ENCODE data around the gene SNAP25.

Gene SNAP25

DNA sequence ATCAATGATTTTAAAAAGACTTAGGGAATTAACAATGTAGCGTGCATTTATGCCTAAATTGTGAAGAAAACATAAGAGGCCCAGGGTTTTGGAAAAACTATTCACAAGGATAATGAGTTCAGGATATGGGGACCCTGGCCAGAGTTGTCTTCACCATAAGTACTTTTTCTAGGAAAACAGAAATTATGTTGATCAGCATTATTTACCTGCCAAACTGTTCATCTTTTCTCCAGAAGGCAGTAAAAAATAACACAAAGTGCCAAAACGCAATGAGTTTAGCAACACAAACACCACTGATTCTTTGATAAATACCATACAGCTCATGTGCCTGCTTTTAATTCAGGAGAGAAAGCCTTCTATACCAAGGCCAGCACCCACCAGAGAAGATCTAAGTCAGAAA, 43.1 kb downstream of the SNAP25 start:
- DNase-seq (ENCODE audit: low read depth in 1 of 2, low spot score in 1 of 2) = no peak

DNA sequence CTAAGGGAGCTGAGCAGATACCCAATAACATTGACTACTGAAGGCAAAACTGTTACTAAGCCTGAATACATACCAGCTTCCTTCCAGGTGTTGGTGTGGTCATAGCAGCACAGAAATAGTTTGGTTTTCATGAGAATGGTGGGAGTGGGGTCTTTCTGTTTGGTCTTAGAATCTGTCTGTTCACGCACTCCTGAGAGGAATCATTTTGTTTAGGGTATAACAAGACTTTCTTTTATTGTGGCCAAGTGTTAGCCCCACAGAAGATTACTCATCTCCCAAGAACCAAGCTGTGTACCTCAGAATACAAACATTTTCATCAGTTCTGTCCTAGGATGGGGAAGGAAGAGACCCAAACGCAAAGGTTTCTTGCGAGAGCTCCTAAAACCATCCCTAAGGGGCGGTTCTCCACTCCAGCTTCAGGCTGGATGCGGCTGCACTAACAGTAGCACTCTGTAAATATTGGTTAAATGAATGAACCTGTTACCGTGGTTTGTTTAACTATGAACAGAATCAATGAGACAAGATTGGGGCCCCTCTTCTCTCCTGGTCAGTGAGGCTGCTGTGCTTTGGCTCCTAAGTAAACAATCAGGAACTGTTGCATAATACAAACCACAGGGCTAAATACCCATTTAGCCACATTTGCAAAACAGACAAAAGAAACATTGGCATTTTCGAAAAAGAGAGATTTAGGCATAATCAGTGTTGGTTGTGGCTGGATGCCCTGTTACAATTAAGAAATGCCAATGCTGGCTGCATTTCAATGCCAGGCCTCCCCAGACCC, 44.9 kb downstream of the SNAP25 start:
- DNase-seq (ENCODE audit: low read depth in 1 of 2, low spot score in 1 of 2) = no peak

DNA sequence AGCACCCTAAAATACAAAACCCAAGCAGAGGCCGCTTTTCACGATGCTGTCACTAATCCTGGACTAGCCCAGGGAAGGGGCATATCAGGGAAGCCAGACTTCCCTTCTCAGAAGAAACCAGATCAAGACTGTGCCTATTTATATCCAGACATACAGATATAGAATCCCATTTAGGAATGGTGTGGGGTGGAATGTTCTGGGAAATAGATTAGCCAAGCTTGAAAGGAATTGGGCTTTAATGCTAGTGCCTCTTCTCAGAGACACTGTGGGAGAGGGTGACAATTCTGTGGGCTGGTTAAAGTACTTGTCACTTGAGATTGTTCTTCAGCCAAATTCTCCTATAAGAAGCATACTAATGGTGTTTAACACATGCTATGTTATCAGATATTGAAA, 45.5 kb downstream of the SNAP25 start:
- DNase-seq (ENCODE audit: low read depth in 1 of 2, low spot score in 1 of 2) = no peak

DNA sequence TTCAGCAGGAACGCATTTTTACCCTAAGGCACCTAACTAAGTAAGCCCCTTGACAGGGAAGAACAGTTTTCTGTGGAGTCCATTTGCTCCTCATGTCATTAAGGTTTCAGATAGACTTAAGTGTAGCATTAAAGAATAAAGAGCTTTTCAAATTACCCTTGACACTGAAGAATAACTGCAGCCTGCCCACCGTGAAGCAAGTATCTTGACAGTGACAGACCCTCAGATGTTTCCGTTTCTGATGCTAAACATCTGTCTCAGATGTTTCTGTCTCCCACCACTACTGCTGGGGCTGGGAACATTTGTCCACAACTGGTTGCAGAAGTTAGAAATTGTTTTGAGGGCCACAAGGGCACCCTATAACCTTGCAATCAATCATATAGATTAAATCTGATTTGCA, 50.0 kb downstream of the SNAP25 start:
- no peak for DNase-seq (ENCODE audit: low read depth in 1 of 2, low spot score in 1 of 2)

DNA sequence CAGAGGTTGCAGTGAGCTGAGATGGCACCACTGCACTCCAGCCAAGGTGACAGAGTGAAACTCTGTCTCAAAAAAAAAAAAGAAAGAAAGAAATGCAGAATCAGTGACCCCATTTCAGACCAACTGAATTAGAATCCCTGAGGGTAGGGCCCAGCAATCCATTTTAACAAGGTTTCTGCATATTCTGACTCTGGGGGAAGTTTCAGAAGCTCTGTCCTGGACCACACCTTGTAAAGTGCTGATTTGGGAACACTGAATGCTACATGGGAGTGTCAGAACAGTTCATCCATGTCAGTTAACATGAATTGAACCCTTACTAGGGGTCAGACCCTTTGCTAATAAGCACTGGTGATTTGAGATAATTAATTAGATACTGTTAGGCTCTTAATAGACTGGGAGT, 52.0 kb downstream of the SNAP25 start:
- DNase-seq (ENCODE audit: low read depth in 1 of 2, low spot score in 1 of 2) = no peak

DNA sequence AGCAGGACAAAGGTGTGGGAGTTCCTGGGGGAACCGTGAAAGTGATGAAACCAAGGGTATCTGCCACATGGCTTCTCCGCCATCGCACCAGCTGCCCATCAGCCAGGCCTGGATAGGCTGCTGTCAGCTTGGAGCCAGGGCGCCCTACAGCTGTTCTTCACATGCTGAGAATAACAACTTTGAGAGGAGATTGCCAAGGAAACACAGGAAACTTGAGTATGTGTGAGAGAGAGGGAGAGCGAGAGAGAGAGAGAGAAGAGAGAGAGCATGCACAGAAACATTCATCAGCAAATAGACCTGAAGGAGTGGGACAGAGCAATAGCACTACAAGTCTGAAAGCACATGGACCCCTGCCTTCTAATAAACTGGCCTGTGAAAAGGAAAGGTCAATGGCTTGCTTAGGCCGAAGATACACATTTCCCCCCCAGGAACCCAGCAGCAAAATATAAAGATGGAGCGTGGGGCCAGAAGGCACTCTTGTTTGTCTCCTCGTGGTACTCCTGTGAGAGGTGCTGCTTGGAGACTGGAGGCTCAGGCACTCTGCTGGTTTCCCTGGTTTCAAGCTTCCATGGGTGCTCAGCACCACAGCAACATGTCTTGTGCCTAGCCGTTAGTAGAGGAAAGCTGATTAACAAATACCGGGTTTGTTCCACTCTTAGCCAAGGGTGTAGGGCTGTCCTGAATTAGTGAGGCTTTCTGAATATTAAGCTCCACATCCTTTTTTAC, 53.0 kb downstream of the SNAP25 start:
- no peak for DNase-seq (ENCODE audit: low read depth in 1 of 2, low spot score in 1 of 2)

DNA sequence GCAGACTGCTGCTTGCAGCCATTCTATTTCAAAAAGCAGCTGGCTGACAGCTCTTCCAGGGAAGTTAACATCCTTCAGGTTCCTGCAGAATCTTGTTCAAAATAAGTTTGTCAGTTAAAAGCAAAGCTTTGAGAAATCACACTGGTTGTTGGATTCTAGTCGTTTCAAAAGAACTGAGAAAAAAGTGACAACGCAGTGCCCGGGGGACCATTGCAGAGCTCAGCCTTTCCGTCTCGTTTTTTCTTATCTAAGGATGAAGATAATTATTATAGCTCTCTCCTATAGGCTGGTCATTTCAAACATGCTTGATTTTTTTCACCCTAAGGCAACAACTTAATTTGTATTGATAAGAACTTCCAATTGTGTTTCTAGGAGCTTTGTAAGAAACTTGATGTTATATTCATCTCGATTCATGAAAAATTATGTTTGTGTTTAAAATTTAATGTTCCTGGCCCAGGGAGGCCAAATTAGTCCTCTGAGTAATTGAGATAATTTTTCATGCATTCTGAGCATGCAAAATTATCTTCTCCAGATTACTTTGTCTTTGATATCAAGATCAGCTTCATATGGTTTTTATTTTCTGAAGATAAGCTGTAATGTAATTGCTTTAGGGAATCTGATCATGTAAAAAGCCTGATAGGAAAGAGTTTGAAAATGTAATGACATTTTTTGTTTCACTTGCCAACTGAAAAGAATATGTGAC, 58.4 kb downstream of the SNAP25 start:
- DNase-seq (ENCODE audit: low read depth in 1 of 2, low spot score in 1 of 2) = no peak

DNA sequence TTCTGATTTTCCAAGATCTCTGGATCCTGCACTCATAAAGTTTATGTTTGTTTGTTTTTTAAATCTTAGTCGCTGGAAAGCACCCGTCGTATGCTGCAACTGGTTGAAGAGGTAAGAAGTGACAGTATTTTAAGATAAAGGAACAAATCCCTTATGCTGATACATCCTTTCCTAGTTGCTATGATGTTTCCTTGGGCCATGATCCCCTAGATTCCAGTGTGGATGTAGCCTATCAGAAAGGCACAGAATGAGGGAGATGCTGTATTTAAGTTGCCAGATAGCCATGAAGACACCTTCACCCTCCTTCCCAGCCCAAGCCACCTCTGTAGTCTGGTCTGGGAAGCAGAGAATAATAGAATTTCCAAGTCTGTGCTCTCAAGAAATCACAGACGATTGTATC, 59.0 kb downstream of the SNAP25 start:
- no peak for DNase-seq (ENCODE audit: low read depth in 1 of 2, low spot score in 1 of 2)

DNA sequence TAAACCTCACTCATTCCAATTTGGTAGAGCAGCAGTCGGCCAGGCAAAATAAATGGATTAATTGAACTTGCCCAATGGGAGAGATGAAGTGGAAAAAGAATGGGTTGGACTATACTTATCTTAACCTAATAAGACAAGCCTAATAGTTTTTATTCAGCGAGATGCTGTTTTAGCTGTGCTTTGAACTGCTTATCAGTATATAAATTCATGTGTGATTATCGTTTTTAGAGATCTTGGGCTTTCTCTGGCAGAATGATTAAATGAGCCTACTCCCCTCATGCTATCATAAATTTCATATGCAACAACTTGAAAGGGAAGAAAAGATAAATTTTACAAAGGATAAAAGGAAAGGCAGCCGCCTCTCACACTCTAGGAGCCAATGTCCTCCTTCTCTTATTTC, 59.8 kb downstream of the SNAP25 start:
- DNase-seq (ENCODE audit: low read depth in 1 of 2, low spot score in 1 of 2) = no peak

DNA sequence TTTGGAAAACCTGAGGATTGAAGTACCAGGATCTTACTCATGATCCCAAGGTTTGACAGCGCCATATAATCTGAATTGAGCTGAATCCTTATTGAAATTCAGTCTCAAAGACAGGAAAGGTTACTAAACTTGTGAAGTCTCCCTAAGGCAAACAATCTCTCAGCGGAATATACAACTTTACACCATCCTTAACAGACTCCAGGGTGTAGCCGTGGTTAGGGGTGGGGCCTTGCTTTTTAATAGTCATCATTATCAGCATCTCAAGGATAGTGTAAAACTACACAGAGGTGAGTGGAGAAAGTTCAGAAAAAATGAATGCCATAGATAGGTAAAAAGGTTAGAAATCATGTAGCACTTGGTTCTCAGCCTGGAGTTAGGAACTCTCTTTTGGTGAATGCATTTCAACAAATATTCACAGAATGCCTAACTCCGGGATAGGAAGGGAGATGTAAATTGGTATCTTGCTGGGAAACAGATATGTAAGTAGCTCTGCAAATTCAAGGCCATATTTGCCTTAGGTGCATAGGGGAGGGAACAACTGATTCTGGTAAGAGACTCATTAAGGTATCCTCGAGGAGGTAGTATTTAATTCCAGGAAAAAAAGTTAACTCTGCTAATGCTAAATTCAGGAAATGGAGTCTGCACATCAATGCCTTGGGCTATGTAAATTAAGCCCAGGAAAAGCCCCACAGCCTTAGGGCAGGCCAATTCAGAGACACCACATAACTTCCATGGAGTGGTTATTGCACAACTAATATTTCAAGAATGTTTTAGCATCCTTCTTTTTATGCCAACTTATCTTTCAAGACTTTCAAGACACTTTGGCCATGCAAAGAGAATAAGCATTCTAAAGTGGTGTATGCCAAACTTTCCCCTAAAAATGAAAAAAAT, 61.6 kb downstream of the SNAP25 start:
- DNase-seq (ENCODE audit: low read depth in 1 of 2, low spot score in 1 of 2) = no peak

DNA sequence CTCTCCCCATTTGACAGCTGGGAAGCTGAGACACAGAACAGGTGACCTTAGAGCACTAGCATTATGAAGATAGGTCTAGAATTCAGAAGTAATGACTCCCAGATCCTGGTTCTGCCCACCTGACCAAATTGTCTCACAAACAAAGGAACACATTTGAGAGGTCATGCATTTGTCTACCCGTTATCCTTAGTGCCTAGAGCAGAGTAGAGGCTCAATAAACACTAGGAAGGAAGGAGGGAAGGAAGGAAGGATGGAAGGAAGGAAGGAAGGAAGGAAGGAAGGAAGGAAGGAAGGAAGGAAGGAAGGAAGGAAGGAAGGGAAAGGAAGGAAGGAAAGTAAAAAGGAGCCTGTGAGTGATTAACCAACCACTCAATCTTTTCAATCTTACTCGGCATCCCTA, 63.3 kb downstream of the SNAP25 start:
- no peak for DNase-seq (ENCODE audit: low read depth in 1 of 2, low spot score in 1 of 2)

DNA sequence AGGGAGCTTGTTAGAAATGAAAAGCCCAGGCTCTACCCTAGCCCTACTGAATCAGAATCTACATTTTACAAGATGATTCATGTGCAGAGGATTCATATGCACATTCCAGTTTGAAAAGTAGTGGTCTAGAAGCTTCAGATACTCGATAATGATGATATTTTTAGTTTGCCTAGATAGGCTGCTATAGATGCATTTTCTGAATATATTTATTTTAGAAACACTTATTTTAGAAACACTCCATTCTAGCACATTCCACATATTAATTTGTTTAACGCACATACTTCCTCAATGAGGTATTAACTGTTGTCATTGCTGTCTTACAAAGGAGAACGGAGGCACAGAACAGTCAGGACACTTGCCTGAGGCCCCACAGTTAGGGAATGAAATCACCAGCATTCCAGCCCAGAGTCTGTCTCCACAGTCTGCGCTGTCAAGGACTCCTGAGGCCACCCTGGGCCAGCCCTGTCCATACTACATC, 64.4 kb downstream of the SNAP25 start:
- DNase-seq (ENCODE audit: low read depth in 1 of 2, low spot score in 1 of 2) = no peak

DNA sequence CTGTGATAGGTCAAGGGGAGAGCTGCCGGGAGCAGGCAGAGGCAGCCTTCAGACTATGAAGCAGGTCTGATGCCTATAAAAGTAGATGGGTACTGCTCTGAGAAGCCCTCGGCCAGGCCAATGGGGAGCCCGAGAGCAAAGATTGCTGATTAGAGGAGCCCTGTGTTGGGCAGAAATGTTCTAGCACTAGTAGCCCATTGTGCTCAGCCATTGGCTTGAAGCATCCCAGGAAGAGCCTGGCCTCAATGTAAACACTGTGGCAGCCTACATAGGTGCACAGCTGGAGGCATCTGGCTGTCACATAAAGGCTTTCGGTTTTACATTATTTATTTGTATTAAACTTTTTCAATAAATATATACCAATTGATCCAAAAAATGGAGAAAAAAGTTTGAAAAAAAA, 67.7 kb downstream of the SNAP25 start:
- no peak for DNase-seq (ENCODE audit: low read depth in 1 of 2, low spot score in 1 of 2)

DNA sequence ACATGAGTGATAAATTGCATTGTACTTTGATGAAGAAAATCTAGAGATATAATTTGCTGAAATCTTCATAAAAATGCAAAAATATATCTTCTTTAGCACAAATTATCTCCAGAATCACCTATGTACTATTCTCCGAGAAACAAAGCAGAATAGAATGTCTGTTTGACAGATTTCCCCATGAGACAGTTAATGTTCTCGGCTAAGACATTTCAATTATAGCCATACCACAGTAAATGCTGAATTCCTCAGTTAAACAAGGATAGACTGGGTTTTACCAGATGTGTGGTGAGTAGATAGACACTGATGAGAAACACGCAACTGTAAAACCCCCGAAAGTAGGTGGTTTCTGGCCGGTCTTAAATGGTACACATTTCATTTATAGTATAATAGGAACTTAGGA, 69.8 kb downstream of the SNAP25 start:
- DNase-seq (ENCODE audit: low read depth in 1 of 2, low spot score in 1 of 2) = no peak

DNA sequence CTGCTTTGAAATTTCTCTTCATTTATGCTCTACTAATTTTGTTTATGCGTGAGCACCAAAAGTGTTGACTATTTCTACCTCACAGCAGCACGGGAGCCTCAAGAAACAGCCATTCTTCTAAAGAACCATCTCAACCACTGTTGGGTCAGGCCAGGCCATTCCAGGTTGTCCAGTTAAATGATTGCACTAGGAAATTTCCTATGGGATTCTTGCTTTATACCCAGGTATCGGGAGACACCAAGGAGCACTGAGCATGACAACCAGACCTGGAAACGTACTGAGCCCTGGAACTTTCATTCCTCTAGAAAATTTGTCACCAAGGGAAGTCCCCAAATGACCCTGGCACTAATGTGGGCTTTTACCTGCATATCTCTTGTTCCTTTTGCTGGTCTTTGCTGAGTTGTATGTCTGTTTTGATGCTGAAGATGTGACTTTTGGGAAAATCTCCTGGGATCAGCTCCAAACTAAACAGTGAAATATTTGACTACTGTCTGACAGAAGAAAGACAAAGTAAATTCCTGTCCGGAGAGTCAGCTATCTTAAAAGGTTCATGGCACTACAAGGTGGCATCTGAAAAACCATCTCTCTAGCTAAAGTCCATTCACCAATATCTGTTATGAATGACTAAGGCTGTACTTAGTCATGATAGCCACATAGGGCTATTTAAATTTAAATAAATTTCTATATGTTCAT, 70.5 kb downstream of the SNAP25 start:
- no peak for DNase-seq (ENCODE audit: low read depth in 1 of 2, low spot score in 1 of 2)

DNA sequence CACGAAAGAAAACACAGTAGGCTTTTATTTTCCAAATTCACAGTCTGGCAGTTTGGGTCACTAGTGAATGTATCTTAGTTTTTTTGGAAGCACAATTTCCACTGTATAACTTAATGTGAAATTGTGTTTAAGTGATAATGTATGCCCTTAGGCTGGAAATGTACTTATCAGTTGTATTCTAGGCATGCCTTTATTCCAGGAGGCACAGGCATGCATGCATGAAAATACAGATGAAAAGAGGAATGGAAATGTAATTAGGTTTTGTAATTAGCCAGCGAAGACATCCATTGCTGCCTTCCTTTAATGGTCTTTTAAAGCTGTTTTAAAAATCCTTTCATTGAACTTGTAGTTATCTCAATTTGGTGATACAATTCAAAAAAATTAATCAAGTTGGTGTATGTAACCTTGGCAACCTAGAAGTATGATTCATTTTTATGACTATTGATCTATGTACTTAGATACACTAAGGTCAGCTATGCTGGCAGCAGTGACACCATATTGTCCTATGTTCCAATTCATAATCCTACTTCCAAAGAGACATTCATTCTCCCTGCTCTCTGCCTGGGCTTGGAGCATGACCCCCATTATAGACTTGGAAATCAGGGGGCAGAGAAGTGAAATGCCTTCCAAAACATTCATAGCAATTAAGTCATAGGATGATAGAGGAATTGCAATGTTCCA, 73.1 kb downstream of the SNAP25 start:
- DNase-seq (ENCODE audit: low read depth in 1 of 2, low spot score in 1 of 2) = no peak

DNA sequence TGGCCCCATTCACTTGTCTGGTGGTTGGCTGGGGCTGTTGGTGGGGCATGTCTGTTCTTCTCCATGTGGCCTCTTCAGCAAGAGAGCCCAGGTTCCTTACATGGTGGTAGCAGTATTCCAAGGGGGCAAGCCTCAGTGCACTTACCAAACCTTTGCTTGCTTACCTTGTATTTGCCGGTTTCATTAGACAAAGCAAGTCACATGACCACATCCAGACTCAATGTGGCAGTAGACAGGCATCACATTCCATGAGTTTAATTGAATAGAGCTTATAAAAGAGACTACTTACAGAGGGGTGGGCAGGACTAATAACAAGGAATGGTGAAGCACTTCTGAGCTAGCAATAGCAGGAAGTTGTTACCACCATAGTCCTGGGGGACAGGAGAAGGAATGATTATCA, 78.6 kb downstream of the SNAP25 start:
- no peak for DNase-seq (ENCODE audit: low read depth in 1 of 2, low spot score in 1 of 2)

DNA sequence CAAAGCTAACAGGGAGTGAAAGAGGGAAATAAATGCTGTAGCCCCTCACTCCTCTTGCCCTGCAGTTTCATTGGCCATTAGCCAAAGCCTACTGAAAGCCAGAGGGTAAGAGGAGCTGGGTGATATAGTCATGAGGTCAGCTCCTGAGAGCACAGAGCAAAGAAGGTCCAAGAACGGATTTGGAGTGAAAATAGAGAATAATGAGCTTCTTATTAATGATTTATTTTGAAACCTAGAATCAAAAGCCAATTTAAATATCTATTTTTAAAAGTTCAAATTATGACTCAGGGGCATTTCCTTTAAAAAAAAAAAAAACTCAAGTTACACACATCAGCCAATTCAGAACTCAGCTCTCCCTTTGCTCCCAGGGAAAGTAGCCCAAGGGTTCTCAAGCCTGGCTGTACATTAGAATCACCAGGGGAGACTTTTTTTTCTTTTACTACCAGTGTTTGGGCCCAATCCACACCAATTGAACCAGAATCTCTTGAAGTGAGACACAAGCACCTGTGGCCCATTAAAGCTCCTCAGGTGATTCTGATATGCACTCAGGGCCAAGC, 79.1 kb downstream of the SNAP25 start:
- DNase-seq (ENCODE audit: low read depth in 1 of 2, low spot score in 1 of 2) = no peak

DNA sequence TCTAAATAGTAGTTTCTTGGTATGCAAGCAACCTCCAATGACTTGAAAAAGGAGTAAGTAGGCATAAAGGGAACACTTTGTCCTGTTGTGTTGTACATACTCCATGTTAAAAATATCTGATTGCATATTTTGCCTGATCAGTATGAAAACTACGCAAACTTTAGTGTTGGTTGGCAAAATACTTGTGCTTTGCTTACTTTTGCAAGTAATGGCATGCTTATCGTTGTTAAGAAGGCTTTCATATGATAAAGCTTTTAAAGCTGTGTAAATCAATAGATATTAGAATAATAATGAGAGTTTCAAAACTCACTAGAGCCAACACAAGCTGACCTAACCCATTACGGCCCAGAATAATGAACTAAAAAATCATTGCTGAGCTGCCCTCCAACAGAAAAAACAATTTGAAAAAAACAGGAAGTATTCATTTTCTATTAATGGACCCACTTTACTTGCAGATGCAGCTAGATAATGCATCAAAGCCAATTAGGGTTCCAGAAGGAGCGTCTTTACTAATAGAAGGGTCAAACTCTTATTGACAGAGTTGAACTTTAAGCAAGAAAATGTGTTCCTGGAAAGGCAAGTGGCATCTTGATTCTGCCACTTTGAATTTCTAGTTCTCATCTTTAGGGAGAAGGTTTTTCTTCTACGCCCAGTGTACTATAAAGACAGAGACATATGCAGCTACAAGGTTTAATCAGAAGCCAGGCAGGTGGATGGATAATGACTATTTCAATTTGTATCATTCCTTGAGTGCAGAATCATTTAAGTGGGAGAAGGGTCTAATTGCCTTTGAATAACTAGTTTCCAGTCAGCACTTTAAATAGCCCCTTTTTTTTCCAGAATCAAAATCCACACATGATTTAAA, 82.2 kb downstream of the SNAP25 start:
- no peak for DNase-seq (ENCODE audit: low read depth in 1 of 2, low spot score in 1 of 2)

All from activated T-helper 1 cell treated with anti-CD3 and anti-CD28 coated beads, Interleukin-2, amount 50 U/mL, for 16 hours (primary cell).